Stomach (tissue), 9 donors: ENCODE results near the gene TBX10. TPM values are rescaled to one million over a fixed set of nuclear protein-coding genes. Genes with fewer than 3 reads are reported as not detected.

Experiments
- DNase-seq, 2 donors: peaks; one replicate each; pipeline versions ENCODE4 v3.0.0 to v3.0.0-alpha.2; 2013 to 2019
- H3K27ac ChIP-seq, 5 donors: fragments of 200-600 bp in 4 of 5; sonication (generic) in 4 of 5; one replicate each; pipeline ENCODE4 v1.5.1; 2013 to 2019; ENCODE audit warnings: mild to moderate bottlenecking in 1 of 5, moderate library complexity in 1 of 5
- H3K27me3 ChIP-seq, 3 donors: fragments of 200-600 bp; sonication (generic); one replicate each; pipeline ENCODE4 v1.5.1; 2017 to 2019; ENCODE audit warnings: mixed run types in 1 of 3
- H3K36me3 ChIP-seq, 4 donors: fragments of 200-600 bp; sonication (generic); 1 replicate in 3 of 4; 2 replicates in 1 of 4; pipeline ENCODE4 v1.5.1; 2016 to 2019
- H3K4me1 ChIP-seq, 4 donors: fragments of 200-600 bp; sonication (generic); one replicate each; pipeline ENCODE4 v1.5.1; 2016 to 2019
- H3K4me3 ChIP-seq, 4 donors: fragments of 200-600 bp; sonication (generic) in 3 of 4; one replicate each; pipeline ENCODE4 v1.5.1; 2016 to 2019; ENCODE audit warnings: mild to moderate bottlenecking in 1 of 4
- H3K9me3 ChIP-seq, 4 donors: fragments of 200-600 bp; sonication (generic); one replicate each; pipeline ENCODE4 v1.5.1; 2016 to 2019
- EP300 ChIP-seq: sonication (generic); formaldehyde crosslinking; IDR thresholded peaks from one replicate; pipeline ENCODE4 v1.6.1; 2017; ENCODE audit warnings: antibody characterized with exemption
- POLR2A ChIP-seq, 4 donors: fragments of 450-650 bp; IDR thresholded peaks; one replicate each; pipeline ENCODE4 v1.6.1; 2016; ENCODE audit warnings: antibody characterized with exemption in 4 of 4, control low read depth in 2 of 4, mild to moderate bottlenecking in 1 of 4, moderate library complexity in 1 of 4
- POLR2AphosphoS5 ChIP-seq, 3 donors: sonication (generic); formaldehyde crosslinking; IDR thresholded peaks; one replicate each; pipeline ENCODE4 v1.6.1; 2016; ENCODE audit warnings: antibody characterized with exemption in 3 of 3
- WGBS, 5 donors: extraction: QIAGEN DNeasy Blood & Tissue Kit in 3 of 5; methylation state at CpG; one replicate each; pipeline versions ENCODE4 v1.1.5 to v1.1.7; 2013 to 2018; 5-methylcytosine and 5-hydroxymethylcytosine counted together
- intact Hi-C: fragments of 100-400 bp; cut with DNase I; formaldehyde crosslinking; loops from one replicate; pipeline ENCODE4 v1.15.1; 2023; ENCODE audit warnings: low total_unique reads
- polyA plus RNA-seq, 3 donors: library from polyadenylated mRNA; stranded (reverse); fragments of 200-250 nt; gene quantifications; one replicate each; pipeline ENCODE4 v1.2.3, GENCODE V29; 2013
- total RNA-seq, 5 donors: library from RNA; depleted of rRNA; stranded (reverse); fragments of >200 nt; gene quantifications; one replicate each; pipeline versions ENCODE4 v1.1.0 to v1.2.3, GENCODE V29; 2014 to 2016
- TF ChIP-seq, protein P1 (sequence below), 7 experiments: fragments of 450-650 bp in 4 of 7; fragments of 200-600 bp in 3 of 7; sonication (generic) in 3 of 7; IDR thresholded peaks; one replicate each; pipeline ENCODE4 v1.5.1; 2016 to 2019; ENCODE audit warnings: antibody characterized with exemption in 7 of 7, control low read depth in 2 of 7, mild to moderate bottlenecking in 1 of 7
- donor health status: healthy with polysubstance abuse.
- donor health status: Bipolar disorder and iron deficiency.
- donor health status: healthy.

Gene TBX10
- total and polyA plus RNA-seq, 8 donors = not detected

DNA sequence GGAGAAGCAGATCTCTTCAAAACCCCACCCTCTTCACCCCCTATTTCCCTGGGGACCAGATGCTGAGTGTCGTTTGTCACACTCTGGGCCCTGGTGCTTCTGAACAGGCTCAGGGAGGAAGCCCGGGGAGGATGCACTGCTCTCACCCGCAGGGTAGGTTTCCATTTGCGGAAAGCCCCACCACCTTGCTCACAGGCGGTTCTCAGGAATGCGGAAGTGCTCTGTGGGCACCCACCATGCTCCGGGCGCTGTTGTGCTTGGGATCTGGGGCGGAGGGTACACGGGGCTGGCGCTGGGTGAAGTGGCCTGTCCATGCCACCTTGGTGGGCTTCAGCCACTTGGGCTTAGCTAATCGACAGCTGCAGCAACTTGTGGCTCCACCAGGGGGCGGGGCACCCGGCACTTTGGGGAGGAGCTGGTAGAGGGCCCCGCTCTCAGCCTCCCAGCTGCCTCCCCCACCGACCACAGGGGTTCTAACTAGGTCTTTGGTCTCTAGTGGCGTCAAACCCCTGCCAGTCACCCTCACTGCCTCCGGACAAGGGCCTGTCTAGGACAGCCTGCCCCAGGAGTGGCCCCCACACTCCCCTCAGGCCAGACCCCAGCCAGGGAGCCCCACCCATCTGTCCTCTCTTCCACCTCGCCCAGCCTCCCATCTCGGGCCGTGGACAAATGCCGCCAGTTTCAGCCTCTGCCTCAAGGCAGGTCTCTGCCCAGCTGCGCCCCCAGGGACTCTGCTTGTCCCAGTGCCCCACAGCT lies 25.4 kb downstream of the TBX10 start:
- Histone ChIP-seq H3K9me3 (no peaks in the 10 kb centered on the region), H3K27ac (peak overlapping the region; percentile 45 to 85 (median 73)), H3K4me1 (peaks cover 16 to 28% (median 20%) of the 10 kb centered on the region in 4 donors), H3K36me3 (peaks cover 29 to 44% (median 41%) of the 10 kb centered on the region in 4 donors), H3K27me3 (peaks cover 0 to 32% (median 5%) of the 10 kb centered on the region in 3 donors), H3K4me3 (peak overlapping the region; percentile 36 to 42 (median 38))
- peak; percentile 71 to 90 for DNase-seq
- WGBS, 5 donors = 5 to 23% (median 11%) methylated on average over 15 to 23 of the region's 23 CpGs
- intact Hi-C loops = no loop called here
- no peak for TF ChIP-seq POLR2A (IDR thresholded peaks at IDR 0.05)
- TF ChIP-seq, protein P1, sequence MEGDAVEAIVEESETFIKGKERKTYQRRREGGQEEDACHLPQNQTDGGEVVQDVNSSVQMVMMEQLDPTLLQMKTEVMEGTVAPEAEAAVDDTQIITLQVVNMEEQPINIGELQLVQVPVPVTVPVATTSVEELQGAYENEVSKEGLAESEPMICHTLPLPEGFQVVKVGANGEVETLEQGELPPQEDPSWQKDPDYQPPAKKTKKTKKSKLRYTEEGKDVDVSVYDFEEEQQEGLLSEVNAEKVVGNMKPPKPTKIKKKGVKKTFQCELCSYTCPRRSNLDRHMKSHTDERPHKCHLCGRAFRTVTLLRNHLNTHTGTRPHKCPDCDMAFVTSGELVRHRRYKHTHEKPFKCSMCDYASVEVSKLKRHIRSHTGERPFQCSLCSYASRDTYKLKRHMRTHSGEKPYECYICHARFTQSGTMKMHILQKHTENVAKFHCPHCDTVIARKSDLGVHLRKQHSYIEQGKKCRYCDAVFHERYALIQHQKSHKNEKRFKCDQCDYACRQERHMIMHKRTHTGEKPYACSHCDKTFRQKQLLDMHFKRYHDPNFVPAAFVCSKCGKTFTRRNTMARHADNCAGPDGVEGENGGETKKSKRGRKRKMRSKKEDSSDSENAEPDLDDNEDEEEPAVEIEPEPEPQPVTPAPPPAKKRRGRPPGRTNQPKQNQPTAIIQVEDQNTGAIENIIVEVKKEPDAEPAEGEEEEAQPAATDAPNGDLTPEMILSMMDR (IDR thresholded peaks at IDR 0.05) = peak in 5 of 7 experiments; percentile 17 to 67 (median 54)
- TF ChIP-seq EP300 = no peak
- TF ChIP-seq POLR2AphosphoS5 (IDR thresholded peaks at IDR 0.05) = peak in 2 of 3 donors; percentile 48 to 79

DNA sequence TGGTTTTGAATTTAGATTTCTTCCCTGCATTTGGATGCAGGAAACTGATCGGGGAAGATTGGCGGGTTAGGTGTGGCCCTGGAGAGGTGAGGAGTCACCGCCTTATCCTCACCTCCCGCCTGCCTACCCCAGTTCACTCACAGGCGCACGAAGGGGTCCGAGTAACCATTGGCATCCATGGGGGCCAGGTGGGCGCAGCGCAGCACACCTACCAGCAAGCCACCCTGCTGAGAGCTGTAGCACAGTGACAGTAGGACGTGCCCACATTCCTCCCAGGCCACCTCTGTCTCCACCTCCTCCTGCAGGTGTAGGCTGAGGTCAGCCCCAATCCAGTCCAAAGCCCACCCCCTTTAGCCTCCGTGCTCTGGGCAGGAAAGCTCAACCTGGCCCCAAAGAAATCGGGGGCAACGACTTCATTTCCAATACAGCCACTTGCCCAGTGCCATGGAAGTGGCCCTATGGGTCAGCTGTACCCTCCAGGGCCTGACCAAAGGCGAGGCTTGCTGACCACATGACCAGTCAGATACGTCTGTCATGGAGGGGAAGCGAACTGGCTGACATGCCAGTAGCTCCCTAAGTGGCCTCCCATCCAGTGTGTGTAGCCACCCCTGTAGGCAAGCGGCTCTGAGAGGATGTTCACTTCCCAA lies 26.1 kb downstream of the TBX10 start:
- 74 to 87% (median 82%) methylated on average over 16 to 17 of the region's 17 CpGs for whole genome bisulfite sequencing, 5 donors
- Histone ChIP-seq H3K36me3 (peaks cover 36 to 51% (median 47%) of the 10 kb centered on the region in 4 donors), H3K4me3 (peak overlapping the region in 3 of 4 donors; percentile 38 to 42 (median 39)), H3K9me3 (no peaks in the 10 kb centered on the region), H3K27me3 (peaks cover 0 to 32% (median 5%) of the 10 kb centered on the region in 3 donors), H3K27ac (peak overlapping the region; percentile 45 to 85 (median 73)), H3K4me1 (peaks cover 16 to 35% (median 24%) of the 10 kb centered on the region in 4 donors)
- peak in 1 of 2 donors; percentile 7 for DNase-seq
- intact Hi-C loops = no loop called here
- no peak for TF ChIP-seq EP300
- TF ChIP-seq, protein P1 (IDR thresholded peaks at IDR 0.05) = no peak

DNA sequence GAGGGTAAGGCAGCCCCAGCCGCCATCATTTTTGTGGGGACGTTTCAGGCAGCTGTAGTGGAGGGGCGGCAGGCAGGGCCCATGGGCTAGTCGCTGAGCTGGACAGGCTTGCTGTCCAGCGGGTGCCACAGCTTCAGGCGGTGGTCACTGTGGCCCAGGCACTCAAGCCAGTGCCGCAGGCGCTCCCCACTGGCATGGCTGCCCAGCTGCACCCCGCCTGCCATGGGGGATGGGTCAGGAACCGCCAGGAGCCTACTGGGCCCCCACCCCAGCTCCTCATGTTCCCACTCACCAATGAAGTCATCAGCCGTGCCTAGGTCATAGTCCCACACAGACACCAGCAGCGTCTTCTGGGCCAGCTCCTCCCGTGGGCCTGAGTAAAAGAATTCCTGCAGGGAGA lies 26.8 kb downstream of the TBX10 start:
- H3K36me3 ChIP-seq = peaks cover 39 to 53% (median 47%) of the 10 kb centered on the region in 4 donors
- H3K4me3 ChIP-seq = no peak overlapping the region
- WGBS, 5 donors = 88 to 96% (median 91%) methylated on average over 12 to 13 of the region's 13 CpGs
- intact Hi-C loops = no loop called here
- H3K27ac ChIP-seq = peak overlapping the region in 1 of 5 donors; percentile 82
- peaks cover 0 to 32% (median 5%) of the 10 kb centered on the region in 3 donors for H3K27me3 ChIP-seq
- peaks cover 20 to 41% (median 31%) of the 10 kb centered on the region in 4 donors for H3K4me1 ChIP-seq
- TF ChIP-seq POLR2A (IDR thresholded peaks at IDR 0.05) (no peak), POLR2AphosphoS5 (IDR thresholded peaks at IDR 0.05) (no peak), EP300 (no peak)
- TF ChIP-seq, protein P1 (IDR thresholded peaks at IDR 0.05) = no peak
- H3K9me3 ChIP-seq = no peaks in the 10 kb centered on the region
- no peak for DNase-seq

DNA sequence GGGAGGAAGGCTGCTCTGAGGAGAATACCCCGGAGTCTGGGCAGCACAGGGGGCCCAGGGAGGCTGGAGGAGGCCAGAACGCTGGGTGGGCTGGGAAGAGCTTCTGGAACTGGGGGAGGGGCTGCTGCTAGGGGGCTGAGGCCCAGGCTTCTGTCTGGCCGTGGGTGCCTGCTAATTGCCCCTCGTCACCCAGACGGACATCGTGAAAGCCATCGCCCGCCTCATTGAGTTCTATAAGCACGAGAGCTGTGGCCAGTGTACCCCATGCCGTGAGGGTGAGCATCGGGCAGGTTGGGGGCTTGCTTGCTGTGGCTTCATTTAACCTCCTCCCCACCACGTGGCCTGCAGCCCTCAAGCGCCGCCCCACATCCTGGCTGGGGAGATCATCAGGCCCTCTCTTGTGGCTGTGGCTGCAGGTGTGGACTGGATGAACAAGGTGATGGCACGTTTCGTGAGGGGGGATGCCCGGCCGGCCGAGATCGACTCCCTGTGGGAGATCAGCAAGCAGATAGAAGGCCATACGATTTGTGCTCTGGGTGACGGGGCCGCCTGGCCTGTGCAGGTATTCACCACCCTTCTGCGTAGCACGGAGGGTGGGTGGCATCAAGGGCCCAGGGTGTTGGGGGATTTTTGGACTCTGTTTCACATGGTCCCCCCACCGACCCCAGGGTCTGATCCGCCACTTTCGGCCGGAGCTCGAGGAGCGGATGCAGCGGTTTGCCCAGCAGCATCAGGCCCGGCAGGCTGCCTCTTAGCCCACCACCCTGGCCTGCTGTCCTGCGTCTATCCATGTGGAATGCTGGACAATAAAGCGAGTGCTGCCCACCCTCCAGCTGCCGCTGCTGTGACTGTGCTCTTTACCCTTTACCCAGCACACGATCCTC lies 27.6 kb downstream of the TBX10 start:
- intact Hi-C loops = no loop called here
- TF ChIP-seq EP300 (no peak), POLR2AphosphoS5 (IDR thresholded peaks at IDR 0.05) (no peak), POLR2A (IDR thresholded peaks at IDR 0.05) (no peak)
- TF ChIP-seq, protein P1 (IDR thresholded peaks at IDR 0.05) = no peak
- H3K4me1 ChIP-seq = peaks cover 25 to 49% (median 39%) of the 10 kb centered on the region in 4 donors
- no peaks in the 10 kb centered on the region for H3K9me3 ChIP-seq
- H3K36me3 ChIP-seq = peaks cover 39 to 53% (median 47%) of the 10 kb centered on the region in 4 donors
- WGBS, 5 donors = 88 to 92% (median 90%) methylated on average over 18 to 37 of the region's 37 CpGs
- peaks cover 0 to 32% (median 5%) of the 10 kb centered on the region in 3 donors for H3K27me3 ChIP-seq
- H3K4me3 ChIP-seq = no peak overlapping the region
- no peak overlapping the region for H3K27ac ChIP-seq
- no peak for DNase-seq
